DND-41 (cell line): Measurements from ENCODE around the gene MUC2.

Source experiments
- EZH2 ChIP-seq: IDR thresholded peaks from 3 replicates; pipeline ENCODE4 v1.6.1; 2012; ENCODE audit warnings: borderline replicate concordance, low read depth, mild to moderate bottlenecking, moderate library complexity, low read length, inconsistent platforms; ENCODE audit not compliant: severe bottlenecking
- TF ChIP-seq, protein P1 (sequence below): IDR thresholded peaks from 2 replicates; pipeline ENCODE4 v1.5.1; 2012; ENCODE audit warnings: borderline replicate concordance, low read length, moderate library complexity, mild to moderate bottlenecking; ENCODE audit not compliant: poor library complexity, severe bottlenecking; ENCODE audit errors: extremely low read depth

DNA sequence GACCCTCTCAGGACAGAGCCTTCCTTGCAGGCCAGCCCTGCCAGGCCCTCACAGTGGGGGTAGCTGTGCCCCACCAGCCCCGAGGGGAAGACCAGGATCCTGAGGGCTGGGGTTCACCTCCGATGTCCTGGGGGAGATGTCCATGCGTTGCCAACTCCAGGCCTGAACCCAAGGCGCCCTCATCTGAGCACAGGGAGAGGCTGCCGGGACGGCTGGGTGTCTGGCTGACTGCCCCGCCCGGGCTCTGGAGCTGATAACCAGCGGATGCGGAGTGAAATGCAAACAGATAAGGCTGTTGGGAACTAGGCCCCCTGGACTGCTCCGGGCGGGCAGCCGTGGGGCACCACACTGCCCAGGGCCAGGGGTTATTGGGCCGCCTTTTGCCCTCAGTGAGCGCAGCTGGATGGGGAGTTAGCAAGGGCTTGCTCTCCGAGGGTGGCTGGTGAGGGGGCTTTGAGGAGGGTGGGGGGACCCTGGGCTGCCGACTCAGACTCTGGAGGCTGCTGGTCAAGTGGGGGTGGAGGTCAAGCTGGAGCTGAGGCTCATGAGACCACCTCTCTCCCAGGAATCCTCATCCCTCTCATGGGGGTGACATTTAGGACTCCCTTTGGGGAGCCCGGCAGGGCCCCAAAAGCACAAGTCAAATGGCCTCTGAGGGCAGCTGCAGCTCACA is 32.6 kb upstream of the MUC2 start:
- TF ChIP-seq, protein P1, sequence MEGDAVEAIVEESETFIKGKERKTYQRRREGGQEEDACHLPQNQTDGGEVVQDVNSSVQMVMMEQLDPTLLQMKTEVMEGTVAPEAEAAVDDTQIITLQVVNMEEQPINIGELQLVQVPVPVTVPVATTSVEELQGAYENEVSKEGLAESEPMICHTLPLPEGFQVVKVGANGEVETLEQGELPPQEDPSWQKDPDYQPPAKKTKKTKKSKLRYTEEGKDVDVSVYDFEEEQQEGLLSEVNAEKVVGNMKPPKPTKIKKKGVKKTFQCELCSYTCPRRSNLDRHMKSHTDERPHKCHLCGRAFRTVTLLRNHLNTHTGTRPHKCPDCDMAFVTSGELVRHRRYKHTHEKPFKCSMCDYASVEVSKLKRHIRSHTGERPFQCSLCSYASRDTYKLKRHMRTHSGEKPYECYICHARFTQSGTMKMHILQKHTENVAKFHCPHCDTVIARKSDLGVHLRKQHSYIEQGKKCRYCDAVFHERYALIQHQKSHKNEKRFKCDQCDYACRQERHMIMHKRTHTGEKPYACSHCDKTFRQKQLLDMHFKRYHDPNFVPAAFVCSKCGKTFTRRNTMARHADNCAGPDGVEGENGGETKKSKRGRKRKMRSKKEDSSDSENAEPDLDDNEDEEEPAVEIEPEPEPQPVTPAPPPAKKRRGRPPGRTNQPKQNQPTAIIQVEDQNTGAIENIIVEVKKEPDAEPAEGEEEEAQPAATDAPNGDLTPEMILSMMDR, result no peak
- no peak for TF ChIP-seq EZH2
